Astrocyte of the cerebellum (primary cell): ENCODE results near the gene FAM216B.

Source experiments
- DNase-seq: peaks from one replicate; pipeline ENCODE4 v3.0.0-alpha.2; 2011; ENCODE audit warnings: low read depth
- H3K4me3 ChIP-seq: 2 replicates; pipeline ENCODE4 v1.5.1; 2011; ENCODE audit warnings: mild to moderate bottlenecking, low read depth, low read length, moderate library complexity
- in situ Hi-C: cut with HindIII; loops from 2 replicates; pipeline ENCODE4 v1.10.0; 2017; ENCODE audit warnings: low sequenced_read_pairs
- TF ChIP-seq, protein P1 (sequence below): IDR thresholded peaks from 2 replicates; pipeline ENCODE4 v1.5.1; 2012; ENCODE audit warnings: low read length, low read depth, moderate library complexity, mild to moderate bottlenecking; ENCODE audit errors: missing control alignments

FAM216B gene

GRCh38 chr13:42781352-42781751 lies at the start of gene FAM216B:
FAM216B (plus strand) TSS chr13:42781584; CDS start chr13:42784068, 2,484 bp downstream.
- no peak within 1 kb of the TSS for H3K4me3 ChIP-seq
- in situ Hi-C loops: no loop called here
- TF ChIP-seq, protein P1, sequence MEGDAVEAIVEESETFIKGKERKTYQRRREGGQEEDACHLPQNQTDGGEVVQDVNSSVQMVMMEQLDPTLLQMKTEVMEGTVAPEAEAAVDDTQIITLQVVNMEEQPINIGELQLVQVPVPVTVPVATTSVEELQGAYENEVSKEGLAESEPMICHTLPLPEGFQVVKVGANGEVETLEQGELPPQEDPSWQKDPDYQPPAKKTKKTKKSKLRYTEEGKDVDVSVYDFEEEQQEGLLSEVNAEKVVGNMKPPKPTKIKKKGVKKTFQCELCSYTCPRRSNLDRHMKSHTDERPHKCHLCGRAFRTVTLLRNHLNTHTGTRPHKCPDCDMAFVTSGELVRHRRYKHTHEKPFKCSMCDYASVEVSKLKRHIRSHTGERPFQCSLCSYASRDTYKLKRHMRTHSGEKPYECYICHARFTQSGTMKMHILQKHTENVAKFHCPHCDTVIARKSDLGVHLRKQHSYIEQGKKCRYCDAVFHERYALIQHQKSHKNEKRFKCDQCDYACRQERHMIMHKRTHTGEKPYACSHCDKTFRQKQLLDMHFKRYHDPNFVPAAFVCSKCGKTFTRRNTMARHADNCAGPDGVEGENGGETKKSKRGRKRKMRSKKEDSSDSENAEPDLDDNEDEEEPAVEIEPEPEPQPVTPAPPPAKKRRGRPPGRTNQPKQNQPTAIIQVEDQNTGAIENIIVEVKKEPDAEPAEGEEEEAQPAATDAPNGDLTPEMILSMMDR: no peak
- DNase-seq: no peak

DNA sequence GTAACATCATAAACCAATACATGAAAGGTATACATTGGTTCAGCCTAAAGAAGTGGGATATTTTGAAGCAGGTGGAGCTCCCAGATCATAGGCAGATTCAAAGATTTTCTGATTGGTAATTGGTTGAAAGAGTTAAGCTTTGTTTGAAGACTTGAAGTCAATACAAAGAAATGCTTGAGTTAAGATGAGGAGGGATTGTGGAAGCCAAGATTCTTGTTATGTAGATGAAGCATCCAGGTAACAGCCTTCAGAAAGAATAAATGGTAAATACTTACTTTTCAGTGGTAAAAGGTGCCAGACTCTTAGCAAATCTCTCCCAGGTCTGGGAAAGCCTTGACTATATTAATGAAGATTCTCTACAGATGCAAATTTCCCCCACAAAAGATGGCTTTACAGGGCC lies 49.3 kb upstream of the FAM216B start:
- in situ Hi-C loops: no loop called here
- DNase-seq: no peak
- no peak overlapping the region for H3K4me3 ChIP-seq
- TF ChIP-seq, protein P1: no peak

DNA sequence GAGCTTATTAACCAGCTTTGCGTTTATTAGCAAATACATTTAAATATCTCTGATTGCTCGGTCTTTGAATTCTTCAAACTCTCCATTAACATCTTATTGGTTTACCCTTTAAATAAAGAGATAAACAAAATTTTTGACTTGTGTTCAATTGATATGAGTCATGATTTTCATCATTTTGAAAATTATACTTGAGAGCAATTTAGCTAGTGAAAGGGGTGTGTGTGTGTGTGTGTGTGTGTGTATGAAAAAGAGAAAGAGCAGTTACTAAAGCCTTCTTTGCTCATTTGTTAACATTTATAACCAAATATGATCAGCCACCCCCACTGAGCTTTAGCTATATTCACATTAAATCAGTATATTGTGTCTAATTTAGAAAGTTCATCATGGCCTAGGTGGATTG lies 48.3 kb upstream of the FAM216B start:
- no peak overlapping the region for H3K4me3 ChIP-seq
- in situ Hi-C loops: no loop called here
- no peak for DNase-seq
- TF ChIP-seq, protein P1: no peak

GRCh38 chr13:42735010-42735409 lies 46.4 kb upstream of the FAM216B start:
- TF ChIP-seq, protein P1: no peak
- no peak overlapping the region for H3K4me3 ChIP-seq
- DNase-seq: no peak
- in situ Hi-C loops: no loop called here

- TF ChIP-seq, protein P1: no peak
- in situ Hi-C loops: no loop called here
- H3K4me3 ChIP-seq: no peak overlapping the region
- no peak for DNase-seq
These were observed 40.6 kb upstream of the FAM216B start for GRCh38 chr13:42740753-42741152.

GRCh38 chr13:42741914-42742313 lies 39.5 kb upstream of the FAM216B start:
- TF ChIP-seq, protein P1: no peak
- in situ Hi-C loops: no loop called here
- no peak overlapping the region for H3K4me3 ChIP-seq
- no peak for DNase-seq

DNA sequence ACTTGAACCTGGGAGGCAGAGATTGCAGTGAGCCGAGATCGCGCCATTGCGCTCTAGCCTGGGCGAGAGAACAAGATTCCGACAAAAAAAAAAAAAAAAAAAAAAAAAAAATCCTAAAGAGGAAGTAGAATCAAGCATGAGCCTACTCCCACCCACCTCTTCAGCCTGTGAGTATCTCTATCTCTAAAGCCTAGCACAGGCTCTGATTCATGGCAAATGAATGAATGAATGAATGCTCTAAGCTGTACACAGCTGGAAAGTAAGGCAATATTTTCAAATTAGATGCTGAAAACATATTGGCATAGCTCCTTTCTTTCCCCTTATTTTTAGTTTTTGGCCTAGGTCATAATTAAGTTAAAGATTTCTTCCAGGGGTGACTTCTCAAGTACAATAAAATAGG lies 35.7 kb upstream of the FAM216B start:
- TF ChIP-seq, protein P1: no peak
- in situ Hi-C loops: no loop called here
- H3K4me3 ChIP-seq: no peak overlapping the region
- DNase-seq: no peak
